GM19043 (cell line): ENCODE measurements around the gene LRRC8D.

ENCODE experiments used
- ATAC-seq: cut with Tn5 transposase; IDR thresholded peaks from one replicate; pipeline ENCODE4 v1.9.1; 2021; ENCODE audit warnings: low read depth; ENCODE audit not compliant: unreplicated experiment

Gene LRRC8D

GRCh38 chr1:89832496-89833127, 11.8 kb downstream of the LRRC8D start:
- no peak for ATAC-seq

- ATAC-seq = no peak
Measured at GRCh38 chr1:89833183-89834082, 12.6 kb downstream of the LRRC8D start.

GRCh38 chr1:89834083-89834704, 13.4 kb downstream of the LRRC8D start:
- ATAC-seq = no peak

GRCh38 chr1:89836252-89837035, 15.6 kb downstream of the LRRC8D start:
- no peak for ATAC-seq

- no peak for ATAC-seq
Measured at GRCh38 chr1:89837036-89837481, 16.2 kb downstream of the LRRC8D start.

- no peak for ATAC-seq
Measured at GRCh38 chr1:89837510-89837909, 16.7 kb downstream of the LRRC8D start.

- ATAC-seq = no peak
Measured at GRCh38 chr1:89839516-89839915, 18.7 kb downstream of the LRRC8D start.

GRCh38 chr1:89841507-89841906, 20.7 kb downstream of the LRRC8D start:
- no peak for ATAC-seq

- ATAC-seq = peak; percentile 42
Measured at GRCh38 chr1:89842567-89843272, 21.9 kb downstream of the LRRC8D start.

- peak; percentile 86 for ATAC-seq
Measured at GRCh38 chr1:89843273-89844130, 22.7 kb downstream of the LRRC8D start.

GRCh38 chr1:89844241-89844807, 23.5 kb downstream of the LRRC8D start:
- ATAC-seq = no peak

- no peak for ATAC-seq
Measured at GRCh38 chr1:89844860-89845259, 24.0 kb downstream of the LRRC8D start.

- no peak for ATAC-seq
Measured at GRCh38 chr1:89847191-89847729, 26.4 kb downstream of the LRRC8D start.

GRCh38 chr1:89850844-89851415, 30.1 kb downstream of the LRRC8D start:
- ATAC-seq = no peak

- no peak for ATAC-seq
Measured at GRCh38 chr1:89854140-89854539, 33.3 kb downstream of the LRRC8D start.

GRCh38 chr1:89855413-89856123, 34.7 kb downstream of the LRRC8D start:
- peak; percentile 71 for ATAC-seq

- ATAC-seq = no peak
Measured at GRCh38 chr1:89863165-89863830, 42.5 kb downstream of the LRRC8D start.
